Activated T-cell treated with anti-CD3 and anti-CD28 coated beads, Interleukin-2, amount 50 U/mL, for 1 hour (primary cell): ENCODE data around the gene SUPT6H.

Source experiments
- DNase-seq: peaks from one replicate; pipeline ENCODE4 v3.0.0-alpha.2; 2020

Gene SUPT6H

DNA sequence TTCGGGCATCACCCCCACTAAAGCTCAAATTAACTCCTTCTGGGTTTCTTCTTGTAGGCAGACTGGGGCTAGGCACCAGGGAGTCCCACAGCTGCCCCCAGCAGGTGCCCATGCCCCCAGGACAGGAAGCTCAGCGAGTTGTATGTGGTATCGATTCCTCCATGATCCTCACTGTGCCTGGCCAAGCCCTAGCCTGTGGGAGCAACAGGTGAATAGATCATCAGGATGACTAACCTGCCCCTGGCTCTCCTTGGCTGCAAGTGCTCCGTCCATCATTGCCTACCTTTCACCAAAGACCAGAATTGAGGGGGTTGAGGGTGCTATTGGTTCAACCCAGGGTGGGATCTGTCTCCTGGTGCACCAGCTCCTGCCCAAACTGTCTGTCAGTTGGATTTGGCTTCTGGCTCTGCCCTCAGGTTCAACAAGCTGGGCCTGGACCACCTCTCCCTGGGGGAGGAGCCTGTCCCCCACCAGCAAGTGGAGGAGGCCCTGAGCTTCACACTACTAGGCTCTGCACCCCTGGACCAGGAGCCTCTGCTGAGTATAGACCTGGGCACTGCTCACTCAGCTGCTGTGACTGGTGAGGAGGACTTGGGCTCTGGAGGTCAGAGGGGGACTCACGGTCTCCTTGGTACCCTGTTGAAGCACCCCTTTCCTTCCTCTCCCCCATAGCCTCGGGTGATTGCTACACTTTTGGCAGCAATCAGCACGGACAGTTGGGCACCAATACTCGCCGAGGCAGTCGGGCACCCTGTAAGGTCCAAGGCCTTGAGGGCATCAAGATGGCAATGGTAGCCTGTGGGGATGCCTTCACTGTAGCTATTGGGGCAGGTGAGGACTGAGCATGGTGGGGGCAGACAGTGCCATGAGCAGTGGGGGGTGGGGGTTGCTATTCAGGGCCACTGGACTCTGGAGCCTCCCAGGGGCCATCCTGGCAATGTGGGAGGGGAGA, 78.7 kb downstream of the SUPT6H start:
- no peak for DNase-seq

DNA sequence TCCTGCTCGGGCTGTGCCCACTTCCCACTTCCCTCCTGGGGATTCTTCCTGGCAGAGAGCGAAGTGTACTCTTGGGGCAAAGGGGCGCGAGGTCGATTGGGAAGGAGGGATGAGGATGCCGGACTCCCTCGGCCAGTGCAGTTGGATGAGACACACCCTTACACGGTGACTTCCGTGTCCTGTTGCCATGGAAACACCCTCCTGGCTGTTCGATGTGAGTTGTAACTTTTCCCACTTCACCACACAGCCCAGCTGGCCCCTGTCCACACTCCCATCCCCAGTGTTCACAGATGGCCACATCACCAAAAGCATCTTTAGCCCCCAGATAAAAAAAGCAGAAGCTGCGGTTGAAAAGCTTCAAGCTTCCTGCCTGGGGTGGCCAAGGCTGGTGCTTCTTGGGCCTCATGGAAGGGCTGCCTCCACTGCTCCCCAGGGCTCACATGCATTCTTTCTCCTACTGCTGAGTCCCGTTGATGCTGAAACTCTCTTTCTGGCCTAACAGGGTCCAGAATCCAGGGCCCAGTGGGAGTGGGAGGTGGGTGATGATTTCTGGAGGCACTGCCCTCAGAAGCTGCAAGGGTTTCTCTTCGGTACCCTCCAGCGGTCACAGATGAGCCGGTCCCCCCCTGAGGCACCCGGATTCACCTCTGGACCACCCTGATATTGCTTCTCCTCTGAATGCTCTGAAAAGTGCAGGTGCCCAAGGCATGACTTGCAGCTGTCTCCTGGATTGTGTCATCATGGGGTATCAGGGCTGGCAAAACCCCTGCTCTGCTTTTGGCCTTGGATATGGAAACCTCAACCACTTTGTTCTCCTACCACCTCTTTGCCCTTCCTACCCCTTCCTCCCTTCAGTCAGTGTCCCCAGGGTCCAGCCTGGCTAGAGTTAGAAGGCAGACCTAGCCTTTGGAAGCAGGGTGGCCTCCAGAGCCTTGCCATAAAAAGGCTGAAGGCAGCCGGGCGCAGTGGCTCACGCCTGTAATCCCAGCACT, 79.6 kb downstream of the SUPT6H start:
- no peak for DNase-seq

DNA sequence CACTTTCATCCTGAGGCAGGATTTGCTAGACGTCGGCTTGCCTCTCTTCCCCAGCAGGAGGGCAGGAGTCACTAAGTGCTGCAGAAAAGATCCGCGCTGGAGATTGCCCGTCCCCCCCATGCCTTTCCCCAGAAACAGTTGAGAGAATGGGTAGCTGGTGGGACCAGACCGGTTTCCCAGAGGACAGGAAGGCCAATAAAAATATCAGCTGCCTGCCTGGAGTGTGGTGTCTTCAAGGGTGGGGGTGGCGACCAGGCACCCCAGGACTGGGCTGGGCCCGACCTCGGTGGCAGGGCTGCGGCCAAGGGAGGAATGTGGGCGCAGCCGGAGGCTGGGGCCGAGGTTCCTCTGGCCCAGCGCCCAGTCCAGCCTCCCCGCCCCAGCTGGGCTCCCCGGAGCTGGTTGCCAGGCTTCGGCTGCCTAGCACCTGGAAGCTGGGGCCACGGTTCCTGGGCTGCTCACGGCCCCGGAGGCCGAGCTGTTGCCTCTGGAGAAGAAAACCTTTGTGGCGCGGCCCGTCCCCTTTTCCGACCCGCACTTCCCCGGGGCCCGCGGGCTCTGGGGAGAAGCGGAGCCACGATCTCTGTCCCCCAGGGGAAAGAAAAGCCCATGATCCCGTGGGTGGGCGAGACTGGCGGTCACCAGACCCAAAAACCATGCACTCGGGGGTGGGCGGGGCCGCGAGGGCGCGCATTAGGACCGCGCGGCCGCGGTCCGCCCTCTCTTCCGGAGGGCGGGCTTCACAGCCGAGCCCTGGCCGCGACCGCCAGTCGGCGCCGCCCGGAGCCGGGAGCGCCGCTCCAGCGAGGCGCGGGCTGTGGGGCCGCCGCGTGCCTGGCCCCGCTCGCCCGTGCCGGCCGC, 81.5 kb downstream of the SUPT6H start, which contains the start of gene TRAF4:
Gene TRAF4 (plus strand): TSS at position 769 of the 861 bp plus-strand sequence. CDS start 102 bp downstream, outside the sequence.
- DNase-seq = peak; percentile 82

DNA sequence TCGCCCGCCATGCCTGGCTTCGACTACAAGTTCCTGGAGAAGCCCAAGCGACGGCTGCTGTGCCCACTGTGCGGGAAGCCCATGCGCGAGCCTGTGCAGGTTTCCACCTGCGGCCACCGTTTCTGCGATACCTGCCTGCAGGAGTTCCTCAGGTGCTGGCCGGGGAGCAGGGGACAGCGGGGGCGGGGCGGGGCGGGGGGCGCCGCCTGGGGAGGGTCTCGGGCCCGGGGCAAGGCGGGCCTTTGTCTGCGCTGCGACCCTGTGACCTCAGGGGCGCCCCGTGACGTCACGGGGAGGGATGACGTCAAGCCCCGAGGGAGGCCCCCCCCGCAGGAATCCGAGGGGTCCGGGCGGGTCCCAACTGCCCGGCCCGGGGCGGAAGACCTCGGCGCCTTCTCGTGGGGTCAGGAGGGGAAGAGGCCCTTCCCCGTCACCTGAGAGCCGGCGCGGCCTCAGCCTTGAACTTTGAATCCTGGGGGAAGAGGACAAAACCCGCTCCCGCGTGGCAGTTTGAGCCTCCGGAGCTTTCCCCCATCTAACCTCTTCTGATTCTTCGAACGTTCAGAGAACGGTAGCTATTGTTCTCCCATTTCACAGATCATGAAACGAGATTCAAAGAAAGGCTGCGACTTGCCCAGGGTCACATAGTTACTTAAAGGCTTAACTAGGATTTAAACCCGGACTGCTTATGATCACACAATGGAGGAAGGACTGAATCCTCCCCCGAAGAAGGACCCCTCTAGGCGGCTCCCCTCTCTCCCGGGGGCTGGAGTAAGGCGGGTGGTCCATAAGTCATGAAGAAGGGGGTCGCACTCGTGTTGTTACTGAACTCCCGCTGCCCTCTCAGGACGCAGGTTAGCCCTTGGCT, 82.3 kb downstream of the SUPT6H start:
- DNase-seq = peak; percentile 80

DNA sequence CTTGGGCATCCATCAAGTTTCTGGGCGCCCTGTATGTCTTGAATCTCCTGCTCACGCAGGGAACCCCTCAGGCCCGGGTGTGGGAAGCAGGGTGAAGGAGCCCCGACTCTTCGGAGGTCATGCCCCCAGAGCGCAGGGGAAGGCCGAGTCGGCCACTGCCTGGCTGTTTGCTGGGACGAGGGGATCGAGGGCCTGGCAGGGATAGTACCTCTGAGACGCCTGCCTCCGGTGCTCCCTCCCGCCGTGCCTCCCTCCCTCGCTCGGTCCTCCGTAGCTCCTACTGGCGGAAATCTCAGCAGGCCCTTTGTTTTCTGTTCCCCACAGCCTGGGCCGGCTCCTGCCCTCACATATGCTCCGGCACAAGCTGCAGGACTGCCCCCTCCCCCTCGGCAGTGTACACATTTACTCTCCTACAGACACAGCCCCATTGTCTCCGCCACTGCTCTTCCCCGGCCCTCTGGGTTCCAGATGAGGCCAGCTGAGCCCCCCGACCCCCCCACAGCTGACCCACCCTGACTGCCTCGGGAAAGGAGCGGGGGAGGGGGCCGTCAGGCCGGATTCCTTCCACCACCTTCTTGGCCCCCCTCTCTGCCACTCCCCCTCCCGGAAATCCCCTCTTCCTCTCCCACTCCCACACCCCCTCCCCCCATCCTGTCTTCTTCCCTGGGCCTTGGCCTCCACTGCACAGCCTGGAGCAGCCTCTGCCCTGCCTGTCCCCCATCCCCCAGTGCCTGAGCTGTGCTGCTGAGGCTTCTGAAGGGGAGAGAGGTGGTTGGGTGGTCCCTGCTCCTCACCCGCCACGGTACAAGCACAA, 83.2 kb downstream of the SUPT6H start:
- DNase-seq = peak; percentile 53

DNA sequence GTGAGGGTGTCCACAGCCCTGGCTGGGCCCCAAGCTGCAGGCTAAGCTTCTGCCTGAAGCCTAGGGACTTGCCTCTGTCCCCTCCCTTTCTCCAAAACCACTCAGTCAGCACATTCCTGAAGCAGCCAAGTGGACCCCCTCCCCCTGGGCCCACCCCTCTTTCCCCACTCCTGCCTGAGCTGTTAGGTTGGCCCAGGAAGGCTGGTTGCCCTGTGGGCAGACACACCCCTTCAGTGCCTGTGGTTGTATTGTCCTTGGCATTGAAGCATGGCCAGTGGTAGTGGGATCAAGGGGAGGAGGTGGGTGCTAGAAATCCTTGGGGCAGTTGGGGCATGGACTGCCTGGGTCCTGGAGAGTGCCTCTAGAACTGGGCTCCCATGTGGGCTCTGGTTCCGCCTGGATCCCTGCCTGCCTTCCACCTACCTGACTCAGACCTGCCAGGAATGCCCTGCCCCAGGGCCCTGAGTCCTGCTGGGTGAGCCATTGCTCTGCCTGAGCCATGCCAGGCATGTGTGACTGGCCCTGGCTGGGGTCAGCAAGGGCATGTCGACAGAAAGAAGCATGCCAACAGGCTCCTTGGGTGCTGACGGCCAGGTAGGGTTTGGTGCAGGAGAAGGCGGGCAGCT, 83.9 kb downstream of the SUPT6H start:
- DNase-seq = peak; percentile 24

DNA sequence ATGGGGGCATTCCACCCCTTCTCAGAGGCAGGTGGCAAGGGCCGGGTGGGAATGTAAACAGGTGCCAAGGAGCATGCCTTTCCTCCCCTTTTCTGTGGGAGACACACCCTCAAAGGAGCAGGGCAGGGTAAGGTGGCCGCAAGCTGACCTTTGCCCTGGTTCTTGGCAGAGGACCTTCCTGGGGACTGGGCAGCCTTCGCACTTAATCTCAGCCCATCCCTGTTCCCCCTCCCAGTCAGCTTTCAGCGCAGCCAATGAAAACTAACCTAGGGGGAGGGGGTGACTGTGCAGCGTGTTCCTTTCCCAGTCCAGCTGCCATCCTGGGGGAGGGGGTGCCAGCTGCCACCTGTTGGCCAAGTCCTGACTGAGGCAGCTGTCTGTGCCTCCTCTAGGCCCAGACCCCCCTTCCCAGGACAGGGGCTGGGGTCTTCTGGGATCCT, 84.6 kb downstream of the SUPT6H start:
- DNase-seq = no peak

DNA sequence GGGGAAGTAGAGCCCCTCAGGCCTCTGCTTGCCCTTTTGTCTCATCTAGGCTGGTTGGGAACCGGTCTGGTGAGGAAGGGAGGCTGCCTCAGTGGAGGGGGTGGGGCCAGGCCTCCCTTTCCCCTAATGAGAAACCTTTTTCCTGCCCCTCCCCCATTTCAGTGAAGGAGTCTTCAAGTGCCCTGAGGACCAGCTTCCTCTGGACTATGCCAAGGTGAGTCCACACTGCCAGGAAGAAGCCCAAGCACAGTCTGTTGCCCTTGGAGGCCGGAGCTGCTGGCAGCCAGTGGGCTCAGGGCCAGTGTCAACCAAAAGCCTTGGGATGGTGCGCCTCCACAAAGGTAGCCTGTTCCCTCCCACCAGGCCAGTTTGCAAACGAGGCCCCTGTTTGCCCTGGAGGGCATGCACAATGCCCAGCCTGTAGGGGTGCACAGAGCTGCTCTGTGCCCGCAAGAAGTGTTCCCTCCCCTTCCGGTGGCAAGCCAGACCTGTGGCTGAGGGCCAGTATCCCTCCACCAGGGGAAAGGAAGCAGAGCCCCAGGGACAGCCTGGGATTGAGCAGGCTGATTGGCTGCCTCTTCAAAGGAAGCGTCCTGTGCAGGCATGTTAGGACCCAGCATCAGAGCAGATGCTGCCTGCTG, 85.2 kb downstream of the SUPT6H start:
- peak; percentile 20 for DNase-seq

DNA sequence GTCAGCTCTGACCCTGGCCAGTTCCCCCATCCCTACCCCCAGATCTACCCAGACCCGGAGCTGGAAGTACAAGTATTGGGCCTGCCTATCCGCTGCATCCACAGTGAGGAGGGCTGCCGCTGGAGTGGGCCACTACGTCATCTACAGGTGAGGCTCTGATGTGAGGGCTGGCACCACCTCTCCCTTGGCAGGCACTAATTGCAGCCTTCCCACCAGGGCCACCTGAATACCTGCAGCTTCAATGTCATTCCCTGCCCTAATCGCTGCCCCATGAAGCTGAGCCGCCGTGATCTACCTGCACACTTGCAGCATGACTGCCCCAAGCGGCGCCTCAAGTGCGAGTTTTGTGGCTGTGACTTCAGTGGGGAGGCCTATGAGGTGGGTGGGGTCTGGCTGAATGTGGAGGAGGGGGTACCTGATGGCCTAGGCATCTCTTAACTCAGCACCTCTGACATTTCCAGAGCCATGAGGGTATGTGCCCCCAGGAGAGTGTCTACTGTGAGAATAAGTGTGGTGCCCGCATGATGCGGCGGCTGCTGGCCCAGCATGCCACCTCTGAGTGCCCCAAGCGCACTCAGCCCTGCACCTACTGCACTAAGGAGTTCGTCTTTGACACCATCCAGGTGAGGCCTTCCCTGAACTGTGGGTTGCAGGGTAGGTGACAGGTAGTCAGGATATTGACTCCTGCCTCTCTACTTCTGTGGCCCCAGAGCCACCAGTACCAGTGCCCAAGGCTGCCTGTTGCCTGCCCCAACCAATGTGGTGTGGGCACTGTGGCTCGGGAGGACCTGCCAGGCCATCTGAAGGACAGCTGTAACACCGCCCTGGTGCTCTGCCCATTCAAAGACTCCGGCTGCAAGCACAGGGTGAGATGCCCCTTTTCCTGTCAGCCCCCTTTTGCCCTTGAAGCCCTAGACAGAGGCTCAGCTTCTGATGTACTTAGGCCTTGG, 86.1 kb downstream of the SUPT6H start:
- peak; percentile 16 for DNase-seq

DNA sequence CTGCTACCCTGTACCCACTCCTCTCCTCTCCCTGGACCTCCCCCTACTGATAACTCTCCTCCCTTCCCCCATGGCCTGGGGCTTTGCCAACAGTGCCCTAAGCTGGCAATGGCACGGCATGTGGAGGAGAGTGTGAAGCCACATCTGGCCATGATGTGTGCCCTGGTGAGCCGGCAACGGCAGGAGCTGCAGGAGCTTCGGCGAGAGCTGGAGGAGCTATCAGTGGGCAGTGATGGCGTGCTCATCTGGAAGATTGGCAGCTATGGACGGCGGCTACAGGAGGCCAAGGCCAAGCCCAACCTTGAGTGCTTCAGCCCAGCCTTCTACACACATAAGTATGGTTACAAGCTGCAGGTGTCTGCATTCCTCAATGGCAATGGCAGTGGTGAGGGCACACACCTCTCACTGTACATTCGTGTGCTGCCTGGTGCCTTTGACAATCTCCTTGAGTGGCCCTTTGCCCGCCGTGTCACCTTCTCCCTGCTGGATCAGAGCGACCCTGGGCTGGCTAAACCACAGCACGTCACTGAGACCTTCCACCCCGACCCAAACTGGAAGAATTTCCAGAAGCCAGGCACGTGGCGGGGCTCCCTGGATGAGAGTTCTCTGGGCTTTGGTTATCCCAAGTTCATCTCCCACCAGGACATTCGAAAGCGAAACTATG, 87.0 kb downstream of the SUPT6H start:
- DNase-seq = peak; percentile 21

DNA sequence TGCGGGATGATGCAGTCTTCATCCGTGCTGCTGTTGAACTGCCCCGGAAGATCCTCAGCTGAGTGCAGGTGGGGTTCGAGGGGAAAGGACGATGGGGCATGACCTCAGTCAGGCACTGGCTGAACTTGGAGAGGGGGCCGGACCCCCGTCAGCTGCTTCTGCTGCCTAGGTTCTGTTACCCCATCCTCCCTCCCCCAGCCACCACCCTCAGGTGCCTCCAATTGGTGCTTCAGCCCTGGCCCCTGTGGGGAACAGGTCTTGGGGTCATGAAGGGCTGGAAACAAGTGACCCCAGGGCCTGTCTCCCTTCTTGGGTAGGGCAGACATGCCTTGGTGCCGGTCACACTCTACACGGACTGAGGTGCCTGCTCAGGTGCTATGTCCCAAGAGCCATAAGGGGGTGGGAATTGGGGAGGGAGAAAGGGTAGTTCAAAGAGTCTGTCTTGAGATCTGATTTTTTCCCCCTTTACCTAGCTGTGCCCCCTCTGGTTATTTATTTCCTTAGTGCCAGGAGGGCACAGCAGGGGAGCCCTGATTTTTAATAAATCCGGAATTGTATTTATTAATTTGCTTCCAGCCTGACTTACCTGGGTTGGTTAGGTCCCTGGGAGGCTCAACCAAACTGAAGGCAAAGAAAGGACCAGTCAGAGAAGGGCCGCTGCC, 87.6 kb downstream of the SUPT6H start:
- no peak for DNase-seq

DNA sequence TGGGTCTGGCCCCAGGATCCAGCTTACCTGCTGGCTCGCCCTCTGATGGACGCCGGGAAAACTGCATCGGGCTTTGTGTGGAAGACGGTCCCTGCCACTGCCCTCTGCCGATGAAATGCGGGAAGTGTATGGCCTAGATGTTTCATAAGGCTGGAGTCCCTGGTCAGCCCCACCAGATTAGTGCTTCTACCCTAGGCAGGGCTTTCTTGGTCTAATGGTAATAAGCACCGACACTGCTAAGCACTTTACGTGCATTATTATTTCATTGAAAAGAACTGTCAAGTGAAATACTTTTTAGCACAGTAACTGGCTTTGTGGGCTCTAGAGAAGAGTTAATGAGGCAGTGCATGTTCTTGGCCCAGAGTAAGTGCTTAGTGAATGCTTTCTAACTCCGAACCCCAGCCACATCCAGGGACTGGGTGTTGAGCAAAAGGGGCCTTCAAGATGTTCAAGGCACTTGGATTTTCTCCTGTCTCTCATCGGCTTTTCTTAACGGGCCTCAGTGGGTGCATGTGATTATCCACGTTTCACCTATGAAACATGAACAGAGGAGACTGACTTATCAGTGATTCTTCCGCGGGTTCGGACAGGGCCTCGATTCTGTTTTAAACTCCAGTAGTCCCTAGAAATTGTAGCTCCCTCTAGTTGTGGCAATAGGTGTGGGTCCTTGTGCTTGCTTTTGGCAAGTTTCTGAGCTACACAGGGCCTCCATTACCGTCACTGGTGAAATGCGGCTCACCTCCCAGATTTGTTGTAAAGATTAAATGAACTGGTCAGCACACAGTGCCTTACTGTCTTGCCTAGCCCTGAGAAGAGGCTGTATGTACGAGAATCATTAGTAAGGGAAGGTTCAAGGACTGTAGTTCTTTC, 88.4 kb downstream of the SUPT6H start:
- DNase-seq = peak; percentile 88

DNA sequence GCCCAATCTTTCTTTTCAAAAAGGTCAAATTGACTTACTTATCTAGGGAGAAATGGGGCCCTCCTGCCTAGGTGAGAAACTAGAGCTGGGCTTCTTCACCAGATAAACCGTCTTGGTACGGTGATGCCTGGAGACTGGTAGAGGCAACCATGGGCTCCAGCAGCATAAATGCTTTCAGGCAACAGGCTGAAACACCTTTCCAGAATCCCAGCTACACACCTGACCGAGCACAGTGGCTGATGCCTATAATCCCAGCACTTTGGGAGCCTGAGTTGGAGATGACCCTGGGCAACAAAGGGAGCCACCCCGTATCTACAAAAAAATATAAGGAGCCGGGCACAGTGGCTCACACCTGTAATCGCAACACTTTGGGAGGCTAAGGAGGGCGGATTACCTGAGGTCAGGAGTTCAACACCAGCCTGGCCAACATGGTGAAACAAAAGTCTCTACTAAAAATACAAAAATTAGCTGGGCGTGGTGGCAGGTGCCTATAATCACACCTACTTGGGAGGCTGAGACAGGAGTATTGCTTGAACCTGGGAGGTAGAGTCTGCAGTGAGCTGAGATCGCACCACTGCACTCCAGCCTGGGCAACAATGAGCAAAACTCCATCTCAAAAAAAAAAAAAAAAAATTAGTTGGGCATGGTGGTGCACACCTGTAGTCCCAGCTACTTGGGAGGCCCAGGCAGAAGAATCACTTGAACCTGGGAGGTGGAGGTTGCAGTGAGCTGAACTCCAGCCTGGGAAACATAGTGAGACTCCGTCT, 89.8 kb downstream of the SUPT6H start:
- DNase-seq = peak; percentile 9
